ENCODE measurements around the gene CHAMP1. TPM values are rescaled to one million over a fixed set of nuclear protein-coding genes. Genes with fewer than 3 reads are reported as not detected.

CHAMP1 gene
- total RNA-seq, 1 experiment from 2014 or later, result 16.0 TPM

GRCh38 chr13:114281351-114282040 lies 32.8 kb upstream of the CHAMP1 start, which contains the start of gene UPF3A:
Gene UPF3A, plus strand, starts transcription at chr13:114281601. Its CDS starts 39 bp downstream, at chr13:114281640.
- TF ChIP-seq EZH2 (IDR thresholded peaks at IDR 0.05; ENCODE audit: low read depth), result no peak
- TF ChIP-seq, protein P1, sequence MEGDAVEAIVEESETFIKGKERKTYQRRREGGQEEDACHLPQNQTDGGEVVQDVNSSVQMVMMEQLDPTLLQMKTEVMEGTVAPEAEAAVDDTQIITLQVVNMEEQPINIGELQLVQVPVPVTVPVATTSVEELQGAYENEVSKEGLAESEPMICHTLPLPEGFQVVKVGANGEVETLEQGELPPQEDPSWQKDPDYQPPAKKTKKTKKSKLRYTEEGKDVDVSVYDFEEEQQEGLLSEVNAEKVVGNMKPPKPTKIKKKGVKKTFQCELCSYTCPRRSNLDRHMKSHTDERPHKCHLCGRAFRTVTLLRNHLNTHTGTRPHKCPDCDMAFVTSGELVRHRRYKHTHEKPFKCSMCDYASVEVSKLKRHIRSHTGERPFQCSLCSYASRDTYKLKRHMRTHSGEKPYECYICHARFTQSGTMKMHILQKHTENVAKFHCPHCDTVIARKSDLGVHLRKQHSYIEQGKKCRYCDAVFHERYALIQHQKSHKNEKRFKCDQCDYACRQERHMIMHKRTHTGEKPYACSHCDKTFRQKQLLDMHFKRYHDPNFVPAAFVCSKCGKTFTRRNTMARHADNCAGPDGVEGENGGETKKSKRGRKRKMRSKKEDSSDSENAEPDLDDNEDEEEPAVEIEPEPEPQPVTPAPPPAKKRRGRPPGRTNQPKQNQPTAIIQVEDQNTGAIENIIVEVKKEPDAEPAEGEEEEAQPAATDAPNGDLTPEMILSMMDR (conservative IDR thresholded peaks at IDR 0.05), result no peak
- POLR2A ChIA-PET (ENCODE audit: unreplicated experiment), result interaction anchor here (0.6 kb wide), 2 partner anchors 12 to 189 kb away, joined by 6 to 11 read pairs; no protein-coding TSS in a partner anchor
- peaks cover 28% of the 10 kb centered on the region for H3K4me1 ChIP-seq (replicated peaks; ENCODE audit: insufficient read depth)
- no peaks in the 10 kb centered on the region for H3K27me3 ChIP-seq (ENCODE audit: insufficient read depth, low read depth)
- peaks cover 19% of the 10 kb centered on the region for H3K36me3 ChIP-seq (ENCODE audit: low read depth)
- H4K20me1 ChIP-seq (ENCODE audit: insufficient read depth), result no peaks in the 10 kb centered on the region; the same call in 1 of the 2 replicates
- H3K79me2 ChIP-seq (ENCODE audit: low read depth), result peaks cover 35% of the 10 kb centered on the region
- no peaks in the 10 kb centered on the region for H3K9me2 ChIP-seq (ENCODE audit: insufficient read depth)
- peak within 1 kb of the TSS; percentile 91 for H3K27ac ChIP-seq
- no TSS peak for BruUV-seq (replicated peaks)
- H3F3A ChIP-seq (ENCODE audit: insufficient read depth, low read depth), result peaks cover 38% of the 10 kb centered on the region
- H3K9me3 ChIP-seq (ENCODE audit: insufficient read depth, low read depth), result no peaks in the 10 kb centered on the region
- intact Hi-C loops (cut with micrococcal nuclease; ENCODE audit: unreplicated experiment), result loop anchor here (1.0 kb wide), 1 partner anchor 46 kb away; no protein-coding TSS in a partner anchor
- peak; percentile 76 to 91 for DNase-seq
- CTCF ChIA-PET, result no interaction called here
- peak within 1 kb of the TSS; percentile 95 for H3K4me2 ChIP-seq
- H2AFZ ChIP-seq, result peak within 1 kb of the TSS; percentile 95
- H3K4me3 ChIP-seq, result peak within 1 kb of the TSS; percentile 77

GRCh38 chr13:114282041-114282670 lies 32.1 kb upstream of the CHAMP1 start:
- Histone ChIP-seq H3K36me3 (ENCODE audit: low read depth) (peaks cover 25% of the 10 kb centered on the region), H3F3A (ENCODE audit: insufficient read depth, low read depth) (peaks cover 38% of the 10 kb centered on the region), H3K9me3 (ENCODE audit: insufficient read depth, low read depth) (no peaks in the 10 kb centered on the region), H3K27ac (peak overlapping the region; percentile 91), H3K4me1 (replicated peaks; ENCODE audit: insufficient read depth) (peaks cover 28% of the 10 kb centered on the region), H3K4me2 (peak overlapping the region; percentile 95), H3K4me3 (peak overlapping the region; percentile 77), H3K27me3 (ENCODE audit: insufficient read depth, low read depth) (no peaks in the 10 kb centered on the region), H3K79me2 (ENCODE audit: low read depth) (peaks cover 35% of the 10 kb centered on the region), H3K9me2 (ENCODE audit: insufficient read depth) (no peaks in the 10 kb centered on the region), H4K20me1 (ENCODE audit: insufficient read depth) (no peaks in the 10 kb centered on the region; the same call in 1 of the 2 replicates), H2AFZ (peak overlapping the region; percentile 95)
- TF ChIP-seq, protein P1 (conservative IDR thresholded peaks at IDR 0.05), result no peak
- no peak for TF ChIP-seq EZH2 (IDR thresholded peaks at IDR 0.05; ENCODE audit: low read depth)
- BruUV-seq (replicated peaks), result TSS peak; percentile 32
- ChIA-PET POLR2A (ENCODE audit: unreplicated experiment) (interaction anchor here (0.6 kb wide), 2 partner anchors 13 to 190 kb away, joined by 6 to 11 read pairs; no protein-coding TSS in a partner anchor), CTCF (no interaction called here)
- DNase-seq, result peak; percentile 72 to 74
- intact Hi-C loops (cut with micrococcal nuclease; ENCODE audit: unreplicated experiment), result no loop called here

GRCh38 chr13:114283576-114283975 lies 30.7 kb upstream of the CHAMP1 start:
- ChIA-PET POLR2A (ENCODE audit: unreplicated experiment) (no interaction called here), CTCF (no interaction called here)
- H3K27ac ChIP-seq, result no peak overlapping the region
- BruUV-seq (replicated peaks), result no TSS peak
- peaks cover 35% of the 10 kb centered on the region for H3K79me2 ChIP-seq (ENCODE audit: low read depth)
- H3K27me3 ChIP-seq (ENCODE audit: insufficient read depth, low read depth), result no peaks in the 10 kb centered on the region
- intact Hi-C loops (cut with micrococcal nuclease; ENCODE audit: unreplicated experiment), result no loop called here
- peaks cover 28% of the 10 kb centered on the region for H3K4me1 ChIP-seq (replicated peaks; ENCODE audit: insufficient read depth)
- H3K4me3 ChIP-seq, result no peak overlapping the region
- H3F3A ChIP-seq (ENCODE audit: insufficient read depth, low read depth), result peaks cover 31% of the 10 kb centered on the region
- H3K9me2 ChIP-seq (ENCODE audit: insufficient read depth), result no peaks in the 10 kb centered on the region
- H3K9me3 ChIP-seq (ENCODE audit: insufficient read depth, low read depth), result no peaks in the 10 kb centered on the region
- H3K4me2 ChIP-seq, result peak overlapping the region; percentile 95
- no peak overlapping the region for H2AFZ ChIP-seq
- H4K20me1 ChIP-seq (ENCODE audit: insufficient read depth), result no peaks in the 10 kb centered on the region; the same call in 1 of the 2 replicates
- no peak for DNase-seq
- TF ChIP-seq, protein P1 (conservative IDR thresholded peaks at IDR 0.05), result no peak
- peaks cover 30% of the 10 kb centered on the region for H3K36me3 ChIP-seq (ENCODE audit: low read depth)
